ENCODE measurements around the gene MPZ.
"Not testable (repeated sequence)": the region's sequence is repeated elsewhere in the genome, so short reads cannot be mapped to it uniquely, and the experiment has no call there.

The MPZ gene

GRCh38 chr1:161309868-161310267 is at the start of gene MPZ:
Gene MPZ, minus strand, starts transcription at chr1:161309968. Its CDS starts 63 bp downstream, at chr1:161309905.
- no peak for DNase-seq

GRCh38 chr1:161359291-161359690 is 49.5 kb upstream of the MPZ start:
- no peak for DNase-seq

- DNase-seq: no peak
Measured at GRCh38 chr1:161357073-161357472, 47.3 kb upstream of the MPZ start.

- no peak for DNase-seq
Measured at GRCh38 chr1:161351482-161351881, 41.7 kb upstream of the MPZ start.

DNA sequence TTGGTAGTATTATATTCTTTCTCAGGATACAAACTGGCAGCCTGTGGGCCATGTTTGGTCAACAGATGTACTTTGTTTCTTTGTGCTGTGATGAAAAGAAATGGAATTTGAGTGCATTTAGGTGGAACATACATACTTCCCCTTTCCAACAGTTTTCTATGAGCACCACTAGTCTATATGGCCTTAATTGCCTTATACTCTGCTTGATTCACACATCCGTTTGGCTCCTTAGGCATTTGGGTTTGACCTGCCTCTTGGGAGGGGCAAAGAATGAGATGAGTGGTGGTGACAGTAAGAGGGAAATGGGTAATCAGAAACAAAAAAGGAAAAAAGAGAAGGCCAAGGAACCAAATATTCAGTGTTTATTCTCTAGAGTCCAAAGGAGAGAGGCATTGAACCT is 40.9 kb upstream of the MPZ start:
- no peak for DNase-seq

DNA sequence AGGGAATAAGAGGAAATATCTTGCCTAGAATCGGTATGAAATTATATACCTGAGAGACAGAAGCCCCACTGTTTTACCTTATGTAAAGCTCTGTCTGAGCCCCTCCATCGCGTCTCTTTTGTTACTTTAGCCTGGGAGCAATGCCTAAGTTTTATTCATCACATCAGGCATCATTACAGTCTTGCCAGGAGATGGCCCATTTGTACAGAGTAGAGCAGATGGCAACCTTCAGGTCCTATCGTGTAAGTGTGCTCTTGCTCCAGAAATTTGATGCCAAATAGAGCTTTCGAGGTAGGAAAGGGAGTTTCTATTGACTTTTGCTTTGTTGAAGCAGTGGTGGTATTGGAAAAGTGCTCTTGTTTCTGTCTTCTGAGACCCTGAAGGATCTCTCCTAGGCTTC is 33.1 kb upstream of the MPZ start:
- DNase-seq: no peak

GRCh38 chr1:161342177-161342576 is 32.4 kb upstream of the MPZ start:
- DNase-seq: no peak

GRCh38 chr1:161335796-161336195 is 26.0 kb upstream of the MPZ start:
- no peak for DNase-seq

DNA sequence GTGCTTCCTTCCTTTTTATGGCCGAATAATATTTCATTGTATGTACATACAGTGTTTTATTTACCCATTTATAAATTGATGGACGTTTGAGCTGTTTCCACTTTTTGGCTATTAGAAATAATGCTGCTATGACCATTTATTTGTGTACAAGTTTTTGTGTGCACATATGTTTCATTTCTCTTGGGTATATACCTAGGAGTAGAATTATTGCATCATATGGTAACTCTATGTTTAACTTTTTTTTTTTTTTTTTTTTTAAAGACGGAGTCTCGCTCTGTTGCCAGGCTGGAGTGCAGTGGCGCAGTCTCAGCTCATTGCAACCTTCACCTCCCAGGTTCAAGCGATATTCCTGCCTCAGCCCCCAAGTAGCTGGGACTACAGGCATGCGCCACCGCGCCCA is 23.4 kb upstream of the MPZ start:
- no peak for DNase-seq

DNA sequence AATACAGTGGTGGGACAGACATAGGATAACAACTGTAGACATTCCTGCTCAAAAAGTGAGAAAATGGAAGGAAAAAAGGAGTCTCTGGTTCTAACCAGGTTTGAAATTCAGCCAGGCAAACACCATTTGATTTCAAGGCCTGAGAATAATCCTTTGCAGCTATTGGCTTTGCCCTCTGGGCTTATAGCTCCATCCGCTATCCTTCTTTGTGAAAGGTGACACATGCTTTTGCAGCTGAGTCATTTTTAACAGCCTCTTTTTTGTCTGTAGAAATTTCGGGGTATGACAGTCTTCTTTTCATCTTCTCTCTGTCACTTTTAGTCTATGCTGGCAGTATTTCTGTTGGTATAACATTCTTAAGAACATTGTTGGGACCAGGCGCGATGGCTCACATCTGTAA is 20.6 kb upstream of the MPZ start:
- DNase-seq: no peak

DNA sequence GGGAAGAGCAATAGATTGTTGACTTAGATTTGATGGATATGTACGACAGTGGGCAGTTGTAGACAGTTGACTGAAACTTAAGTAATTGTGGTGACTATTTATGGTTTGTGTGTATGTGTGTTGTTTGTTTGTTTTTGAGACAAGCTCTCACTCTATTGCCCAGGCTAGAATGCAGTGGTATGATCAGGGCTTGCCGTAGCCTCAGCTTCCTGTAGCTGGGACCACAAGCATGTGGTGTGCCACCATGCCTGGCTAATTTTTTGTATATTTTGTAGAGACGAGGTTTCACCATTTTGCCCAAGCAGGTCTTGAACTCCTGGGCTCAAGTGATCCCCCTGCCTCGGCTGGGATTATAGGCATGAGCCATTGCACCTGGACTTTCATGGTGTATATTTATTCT is 14.3 kb upstream of the MPZ start:
- DNase-seq: no peak

GRCh38 chr1:161315841-161316674 is 6.3 kb upstream of the MPZ start:
- not testable (repeated sequence) for DNase-seq

DNA sequence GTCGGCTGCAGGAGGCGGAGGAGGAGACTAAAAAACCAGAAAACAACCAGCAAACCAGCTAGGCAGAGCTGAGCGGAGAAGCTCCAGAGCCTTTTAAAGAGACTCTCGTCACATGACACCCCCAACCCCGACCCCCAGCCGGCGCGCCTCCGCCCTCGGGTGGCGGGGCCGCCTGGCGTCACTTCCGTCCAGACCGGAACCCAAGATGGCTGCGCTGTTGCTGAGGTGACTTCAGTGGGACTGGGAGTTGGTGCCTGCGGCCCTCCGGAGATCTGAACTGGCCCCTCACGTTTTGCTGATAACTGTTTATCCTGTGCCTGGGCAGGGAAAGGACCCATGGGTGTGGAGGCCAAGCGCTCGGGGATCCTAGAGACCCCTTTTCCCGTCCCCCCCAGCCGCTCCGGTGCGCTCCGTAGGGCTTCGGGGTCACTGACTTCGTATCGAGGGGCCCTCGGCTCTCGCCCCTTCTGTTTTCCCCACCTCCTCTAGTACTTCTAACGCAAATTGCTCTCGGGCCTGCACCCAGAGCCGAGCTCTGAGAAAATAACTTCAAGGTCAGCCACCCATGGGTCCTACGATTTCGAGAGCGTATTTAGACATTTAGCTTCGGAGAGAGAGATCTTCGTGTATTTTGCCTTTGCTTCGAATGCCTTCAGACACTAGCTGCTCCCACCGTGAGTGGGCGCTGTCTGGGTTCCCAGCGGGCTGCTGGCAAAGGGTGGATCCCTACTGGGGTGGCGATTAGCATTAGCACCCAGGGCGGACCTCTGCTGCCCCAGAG is 4.6 kb upstream of the MPZ start, which contains the start of gene SDHC:
SDHC (plus strand) TSS at position 181 of the 781 bp plus-strand sequence; CDS start at position 206, 25 bp downstream.
- DNase-seq: peak; percentile 80

DNA sequence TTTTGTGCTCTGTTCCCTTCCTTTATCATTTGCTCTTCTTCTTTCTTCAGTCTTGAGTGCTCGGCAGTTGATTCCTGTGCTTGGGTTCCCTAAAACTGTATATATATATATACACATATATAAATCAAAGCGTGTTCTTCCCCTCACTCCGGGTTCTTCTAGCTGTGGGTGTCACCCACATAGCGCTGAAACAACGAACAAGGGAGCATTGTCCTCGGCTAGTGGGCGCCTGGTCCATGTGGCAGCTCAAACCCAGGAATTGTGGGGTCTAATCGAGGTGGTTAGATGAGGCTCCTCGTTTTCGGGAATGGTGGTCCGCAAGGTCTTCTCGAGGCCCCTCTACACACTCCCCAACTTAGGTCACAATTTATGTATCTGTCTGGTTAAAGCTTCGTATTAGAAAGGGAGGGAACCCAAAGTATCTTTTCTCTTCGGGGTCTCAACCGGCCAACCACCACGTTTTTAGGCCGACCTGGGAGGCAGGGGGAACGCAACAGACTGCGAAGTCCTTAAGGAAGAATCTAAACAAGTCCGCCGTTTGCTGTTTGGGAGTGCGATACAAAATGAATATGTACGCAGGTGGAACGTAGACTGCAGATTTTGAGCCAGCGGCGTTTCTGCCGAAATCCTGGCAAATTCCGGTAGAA is 3.9 kb upstream of the MPZ start:
- DNase-seq: no peak

DNA sequence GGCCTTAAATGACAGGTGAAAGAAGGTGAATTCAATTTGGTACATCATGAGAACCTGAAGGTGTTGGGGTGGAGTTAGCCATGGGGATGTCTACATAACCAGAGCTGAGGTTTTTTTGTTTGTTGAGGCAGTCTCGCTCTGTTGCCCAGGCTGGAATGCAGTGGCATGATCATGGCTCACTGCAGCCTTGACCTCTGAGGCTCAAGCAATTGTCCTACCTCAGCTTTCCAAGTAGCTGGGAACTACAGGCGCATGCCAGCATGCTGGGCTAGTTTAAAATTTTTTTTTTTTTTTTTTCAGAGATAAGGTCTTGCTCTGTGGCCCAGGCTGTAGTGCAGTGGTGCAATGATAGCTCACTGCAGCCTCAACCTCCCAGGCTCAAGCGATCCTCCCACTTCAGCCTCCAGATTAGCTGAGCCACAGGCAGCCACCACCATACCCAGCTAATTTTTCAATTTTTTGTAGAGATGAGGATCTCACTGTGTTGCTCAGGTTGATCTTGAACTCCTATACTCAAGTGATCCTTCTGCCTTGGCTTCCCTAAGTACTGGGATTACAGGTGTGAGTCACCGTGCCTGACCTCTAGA is 1.9 kb upstream of the MPZ start:
- no peak for DNase-seq

GRCh38 chr1:161307892-161308638 is 1.7 kb downstream of the MPZ start:
- DNase-seq: no peak

DNA sequence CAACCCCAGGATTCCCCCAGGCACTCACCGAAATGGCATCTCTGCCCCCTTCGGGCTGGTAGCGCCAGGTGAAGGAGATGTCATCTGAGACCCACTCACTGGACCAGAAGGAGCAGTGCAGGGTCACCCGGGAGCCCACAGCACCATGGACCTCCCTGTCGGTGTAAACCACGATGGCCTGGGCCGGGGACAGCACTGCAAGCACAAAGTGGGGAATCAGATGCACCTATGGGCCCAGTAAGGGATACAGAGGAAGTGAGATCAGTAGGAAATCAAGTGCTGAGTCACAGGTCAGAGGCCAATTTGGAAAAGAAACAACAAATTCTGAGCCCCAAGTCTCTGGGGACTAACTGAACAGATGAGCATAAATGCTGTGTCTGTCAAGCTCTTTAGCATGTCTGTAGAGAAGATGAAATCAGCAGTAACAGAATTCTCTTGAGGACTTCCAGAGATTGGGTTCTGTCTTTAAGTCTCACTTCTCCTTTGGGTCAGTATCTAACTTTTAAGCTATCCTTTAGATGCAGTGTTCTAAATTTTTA is 2.5 kb downstream of the MPZ start:
- DNase-seq: peak; percentile 54

DNA sequence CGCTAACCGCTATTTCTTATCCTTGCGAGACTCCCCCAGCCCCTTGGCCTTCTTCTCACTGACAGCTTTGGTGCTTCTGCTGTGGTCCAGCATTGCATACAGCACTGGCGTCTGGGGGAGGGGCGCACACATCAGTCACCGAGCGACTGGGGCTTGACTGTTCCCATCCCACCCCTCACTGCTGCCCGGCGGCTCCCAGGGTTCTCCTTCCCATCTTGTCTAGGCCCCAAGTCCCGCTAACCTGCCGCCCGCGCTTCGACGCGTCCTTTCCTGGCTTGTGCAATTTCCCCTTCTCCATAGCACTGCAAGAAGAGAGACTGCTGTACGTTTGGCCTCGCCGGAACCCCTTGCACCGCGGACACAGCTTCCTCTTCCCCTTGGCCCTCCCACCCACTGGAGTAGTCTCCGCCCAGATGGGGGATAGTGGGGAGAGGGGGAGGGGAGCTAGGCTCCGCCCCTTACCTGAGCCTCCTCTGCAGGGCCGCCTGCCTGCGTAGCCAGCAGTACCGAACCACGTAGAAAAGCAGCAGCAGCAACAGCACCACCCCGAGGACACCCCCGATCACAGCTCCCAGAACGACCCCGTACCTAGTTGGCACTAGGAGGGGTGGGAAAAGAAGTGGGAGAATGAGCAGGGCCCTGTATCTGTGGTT is 3.8 kb downstream of the MPZ start:
- no peak for DNase-seq

DNA sequence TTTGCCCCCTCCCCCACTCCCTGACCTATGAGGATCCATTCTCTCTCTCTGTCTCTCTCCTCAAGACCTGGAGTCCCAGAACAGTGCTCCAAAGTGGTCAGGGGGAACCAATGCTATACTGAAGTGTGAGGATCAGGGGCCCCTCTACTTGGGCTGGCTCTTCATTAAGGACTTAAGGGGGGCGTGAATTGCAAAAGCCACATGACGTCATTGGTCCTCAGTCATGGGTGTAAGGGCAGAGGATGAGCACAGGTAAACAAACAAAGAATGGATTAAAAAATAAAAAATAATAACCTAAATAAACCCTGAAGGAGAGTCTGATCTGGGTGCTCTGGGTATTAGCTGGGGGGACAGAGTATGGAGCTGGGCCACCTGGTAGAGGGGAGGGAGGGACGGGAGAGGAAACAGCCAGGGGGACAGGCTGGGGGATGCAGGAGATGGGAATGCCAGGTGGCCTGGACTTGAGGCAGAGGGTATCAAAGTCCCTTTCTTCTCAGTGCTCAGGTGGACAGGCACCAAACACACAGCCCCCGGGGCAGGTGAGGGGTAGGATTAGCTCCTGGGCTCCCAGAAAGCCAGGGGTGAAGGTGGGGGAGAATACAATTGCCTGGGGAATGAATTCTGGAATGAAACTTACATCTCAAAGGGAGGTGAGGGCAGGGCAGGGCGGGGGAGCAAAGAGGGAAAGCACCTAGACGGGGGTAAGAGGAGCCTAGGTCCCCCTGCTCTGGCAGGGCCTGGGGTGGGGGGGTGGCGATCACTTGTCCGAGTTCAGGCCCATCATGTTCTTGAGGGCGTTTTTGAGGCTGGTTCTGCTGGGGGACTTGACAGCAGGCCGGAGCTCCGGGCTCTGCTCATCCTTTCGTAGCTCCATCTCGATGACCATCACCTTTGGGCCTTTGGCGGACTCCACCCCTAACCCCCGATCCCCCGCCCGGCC is 4.6 kb downstream of the MPZ start:
- no peak for DNase-seq

DNA sequence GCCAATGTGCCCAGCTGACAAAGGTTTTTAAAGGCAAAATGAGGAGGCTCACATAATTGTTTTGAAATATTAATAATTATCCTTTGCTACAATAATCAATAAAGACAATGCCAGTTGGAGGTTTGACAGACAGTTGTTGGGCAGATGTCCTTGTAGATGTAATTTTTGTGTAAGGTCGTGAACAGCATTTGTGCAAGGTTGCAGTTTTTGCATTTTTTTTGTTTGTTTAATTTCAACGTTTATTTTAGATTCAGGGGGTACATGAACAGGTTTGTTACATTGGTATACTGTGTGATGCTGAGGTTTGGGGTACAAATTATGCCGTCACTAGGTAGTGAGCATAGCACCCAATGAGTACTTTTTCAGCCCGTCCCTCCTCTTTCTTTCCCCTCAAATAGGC is 9.3 kb downstream of the MPZ start:
- DNase-seq: no peak
